Thymus (tissue), 11 donors: ENCODE measurements around the gene SIGLEC5. TPM values are rescaled to one million over a fixed set of nuclear protein-coding genes. Genes with fewer than 3 reads are reported as not detected.

Experiments used
- DNase-seq, 9 donors: peaks; one replicate each; pipeline ENCODE4 v3.0.0-alpha.2; 2013; ENCODE audit warnings: low spot score in 9 of 9, low read depth in 6 of 9, missing footprints in 1 of 9
- H3K27ac ChIP-seq, 2 donors: one replicate each; pipeline ENCODE4 v1.5.1; 2013; ENCODE audit warnings: control low read depth in 1 of 2, low read depth in 1 of 2, low read length in 1 of 2, mild to moderate bottlenecking in 1 of 2, moderate library complexity in 1 of 2
- H3K27me3 ChIP-seq, 2 donors: one replicate each; pipeline ENCODE4 v1.5.1; 2013; ENCODE audit warnings: low read length in 1 of 2; ENCODE audit not compliant: control insufficient read depth in 2 of 2, insufficient read depth in 1 of 2
- H3K36me3 ChIP-seq, 2 donors: one replicate each; pipeline ENCODE4 v1.5.1; 2013; ENCODE audit warnings: low read length in 1 of 2, mild to moderate bottlenecking in 1 of 2, moderate library complexity in 1 of 2; ENCODE audit not compliant: control insufficient read depth in 2 of 2, insufficient read depth in 2 of 2
- H3K4me1 ChIP-seq, 2 donors: one replicate each; pipeline ENCODE4 v1.5.1; 2013; ENCODE audit warnings: low read length in 2 of 2; ENCODE audit not compliant: control insufficient read depth in 2 of 2, insufficient read depth in 2 of 2
- H3K4me3 ChIP-seq, 2 donors: one replicate each; pipeline ENCODE4 v1.5.1; 2013; ENCODE audit warnings: low read length in 2 of 2, control low read depth in 1 of 2, mild to moderate bottlenecking in 1 of 2
- H3K9me3 ChIP-seq, 2 donors: one replicate each; pipeline ENCODE4 v1.5.1; 2013; ENCODE audit warnings: low read length in 1 of 2, mild to moderate bottlenecking in 1 of 2; ENCODE audit not compliant: control insufficient read depth in 2 of 2, insufficient read depth in 1 of 2
- WGBS: extraction: QIAGEN DNeasy Blood & Tissue Kit; methylation state at CpG from one replicate; pipeline ENCODE4 v1.1.7; 2013; 5-methylcytosine and 5-hydroxymethylcytosine counted together
- polyA plus RNA-seq: library from polyadenylated mRNA; stranded (reverse); fragments of 200-250 nt; gene quantifications from one replicate; pipeline ENCODE4 v1.2.3, GENCODE V29; 2013
- total RNA-seq: library from RNA; stranded (reverse); fragments of 120-200 nt; gene quantifications from one replicate; pipeline ENCODE4 v1.2.4, GENCODE V29; 2013
- donor health status: healthy.

The SIGLEC5 gene
- total and polyA plus RNA-seq, 2 donors: 0.90 TPM; not detected in 1

DNA sequence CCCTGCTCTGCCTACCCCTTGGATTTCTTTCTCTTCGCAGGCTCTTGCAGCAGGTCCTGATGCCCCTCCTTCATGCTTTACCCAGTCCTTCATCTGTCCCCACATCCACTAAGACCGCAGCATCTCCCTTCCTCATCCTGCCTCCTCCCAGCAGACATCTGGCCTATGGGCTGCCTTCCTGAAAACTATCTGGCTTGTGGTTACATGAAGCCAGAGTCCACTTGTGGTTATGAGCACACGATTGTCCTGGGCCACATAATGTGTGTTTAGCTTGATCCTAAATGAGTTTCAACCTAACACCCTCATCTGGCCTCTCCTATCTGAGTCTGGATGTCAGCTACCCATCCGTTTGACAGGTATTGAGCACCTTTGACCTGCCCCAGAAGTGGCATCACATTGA lies 64.6 kb downstream of the SIGLEC5 start:
- H3K4me3 ChIP-seq: no peak overlapping the region
- DNase-seq: no peak
- peaks cover 3 to 7% of the 10 kb centered on the region in 2 donors for H3K27me3 ChIP-seq
- H3K4me1 ChIP-seq: peaks cover 0 to 1% of the 10 kb centered on the region in 2 donors
- 49% methylated on average over 4 of the region's 4 CpGs for WGBS
- no peaks in the 10 kb centered on the region for H3K9me3 ChIP-seq
- H3K36me3 ChIP-seq: no peaks in the 10 kb centered on the region
- no peak overlapping the region for H3K27ac ChIP-seq

DNA sequence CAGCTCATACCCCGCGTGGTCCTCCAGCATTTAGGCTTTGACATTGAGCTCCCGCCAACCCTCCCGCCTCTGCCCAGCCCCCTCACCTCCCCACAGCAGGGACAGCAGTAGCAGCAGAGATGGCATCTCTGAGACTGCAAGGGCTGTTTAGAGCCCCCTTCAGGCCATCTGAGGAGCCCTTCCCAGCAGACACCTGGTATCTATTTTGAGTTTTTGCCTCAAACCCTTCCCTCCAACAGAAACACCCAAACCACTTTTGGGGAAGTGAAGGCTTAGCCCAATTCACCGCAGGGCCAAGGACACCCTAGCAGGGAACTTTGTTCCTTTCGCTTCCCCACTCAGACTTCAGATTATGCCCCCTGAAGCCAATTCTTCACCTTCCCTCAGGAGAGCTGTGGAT lies 65.4 kb downstream of the SIGLEC5 start:
- peak in 1 of 9 donors; percentile 16 for DNase-seq
- Histone ChIP-seq H3K36me3 (no peaks in the 10 kb centered on the region), H3K9me3 (no peaks in the 10 kb centered on the region), H3K27me3 (peaks cover 3 to 9% of the 10 kb centered on the region in 2 donors), H3K27ac (no peak overlapping the region), H3K4me1 (no peaks in the 10 kb centered on the region), H3K4me3 (no peak overlapping the region)
- WGBS: 12% methylated on average over 6 of the region's 6 CpGs

Other genes starting within 250 kb of the SIGLEC5 start
- gene LIM2, start 242.4 kb downstream of the SIGLEC5 start, total RNA-seq: not detected
- not detected for gene LIM2, start 242.4 kb downstream of the SIGLEC5 start, polyA plus RNA-seq
- 0.05 TPM for gene C19orf84, start 239.8 kb downstream of the SIGLEC5 start, total RNA-seq
- 0.11 TPM for gene C19orf84, start 239.8 kb downstream of the SIGLEC5 start, polyA plus RNA-seq
- gene SIGLEC10, start 212.8 kb downstream of the SIGLEC5 start, total RNA-seq: 7.6 TPM
- gene SIGLEC10, start 212.8 kb downstream of the SIGLEC5 start, polyA plus RNA-seq: 19.0 TPM
- gene SIGLEC8, start 171.9 kb downstream of the SIGLEC5 start, total RNA-seq: 2.1 TPM
- gene SIGLEC8, start 171.9 kb downstream of the SIGLEC5 start, polyA plus RNA-seq: 2.1 TPM
- not detected for gene CEACAM18, start 151.9 kb downstream of the SIGLEC5 start, total RNA-seq
- not detected for gene CEACAM18, start 151.9 kb downstream of the SIGLEC5 start, polyA plus RNA-seq
- 0.99 TPM for gene SIGLEC12, start 128.6 kb downstream of the SIGLEC5 start, total RNA-seq
- 1.1 TPM for gene SIGLEC12, start 128.6 kb downstream of the SIGLEC5 start, polyA plus RNA-seq
- 0.28 TPM for gene SIGLEC6, start 98.7 kb downstream of the SIGLEC5 start, total RNA-seq
- gene SIGLEC6, start 98.7 kb downstream of the SIGLEC5 start, polyA plus RNA-seq: 0.27 TPM
- 4.8 TPM for gene ZNF175, start 59.1 kb downstream of the SIGLEC5 start, total RNA-seq
- gene ZNF175, start 59.1 kb downstream of the SIGLEC5 start, polyA plus RNA-seq: 3.9 TPM
- gene SIGLEC14, start 16.4 kb upstream of the SIGLEC5 start, total RNA-seq: 1.6 TPM
- gene SIGLEC14, start 16.4 kb upstream of the SIGLEC5 start, polyA plus RNA-seq: 7.3 TPM
- 2.7 TPM for gene SPACA6, start 62.9 kb upstream of the SIGLEC5 start, total RNA-seq
- 10.5 TPM for gene SPACA6, start 62.9 kb upstream of the SIGLEC5 start, polyA plus RNA-seq
- gene HAS1, start 93.6 kb upstream of the SIGLEC5 start, total RNA-seq: 0.09 TPM
- gene HAS1, start 93.6 kb upstream of the SIGLEC5 start, polyA plus RNA-seq: 0.11 TPM
- gene FPR1, start 121.5 kb upstream of the SIGLEC5 start, total RNA-seq: 3.6 TPM
- 4.7 TPM for gene FPR1, start 121.5 kb upstream of the SIGLEC5 start, polyA plus RNA-seq
- 1.2 TPM for gene FPR2, start 130.8 kb upstream of the SIGLEC5 start, total RNA-seq
- 1.4 TPM for gene FPR2, start 130.8 kb upstream of the SIGLEC5 start, polyA plus RNA-seq
- 14.1 TPM for gene FPR3, start 164.8 kb upstream of the SIGLEC5 start, total RNA-seq
- gene FPR3, start 164.8 kb upstream of the SIGLEC5 start, polyA plus RNA-seq: 7.8 TPM